ENCODE data around the gene PDSS2. TPM values are rescaled to one million over a fixed set of nuclear protein-coding genes. Genes with fewer than 3 reads are reported as not detected.
"Not testable (repeated sequence)": the region's sequence is repeated elsewhere in the genome, so short reads cannot be mapped to it uniquely, and the experiment has no call there.

PDSS2 gene
- total and polyA plus RNA-seq, 11 donors: 7.2 to 24.4 (median 14.4) TPM

- Histone ChIP-seq H3K36me3 (peaks cover 0 to 9% (median 0%) of the 10 kb centered on the region in 9 donors), H3K4me1 (peaks cover 0 to 4% (median 0%) of the 10 kb centered on the region in 12 donors), H3K27ac (no peak overlapping the region), H3K4me3 (no peak overlapping the region), H3K9me3 (peaks cover 0 to 2% (median 0%) of the 10 kb centered on the region in 12 donors), H3K27me3 (no peaks in the 10 kb centered on the region)
- intact Hi-C loops (cut with DNase I): no loop called here
- 97 to 99% (median 98%) methylated on average over 7 of the region's 7 CpGs for WGBS, 4 donors
- DNase-seq (no peak), ATAC-seq (no peak)
- TF ChIP-seq CTCF (IDR thresholded peaks at IDR 0.05): no peak
- no peak for TF ChIP-seq POLR2A (IDR thresholded peaks at IDR 0.05)
Measured at GRCh38 chr6:107198631-107199416, 260.5 kb downstream of the PDSS2 start.

- Histone ChIP-seq H3K9me3 (no peaks in the 10 kb centered on the region), H3K27ac (no peak overlapping the region), H3K4me1 (peaks cover 0 to 4% (median 0%) of the 10 kb centered on the region in 12 donors), H3K4me3 (no peak overlapping the region), H3K27me3 (no peaks in the 10 kb centered on the region), H3K36me3 (peaks cover 0 to 12% (median 5%) of the 10 kb centered on the region in 9 donors)
- DNase-seq (no peak), ATAC-seq (no peak)
- TF ChIP-seq POLR2A (IDR thresholded peaks at IDR 0.05) (no peak), CTCF (IDR thresholded peaks at IDR 0.05) (no peak)
- 92 to 96% (median 93%) methylated on average over 3 of the region's 3 CpGs for WGBS, 4 donors
- intact Hi-C loops (cut with DNase I): no loop called here
Measured at GRCh38 chr6:107196152-107196551, 263.2 kb downstream of the PDSS2 start.

GRCh38 chr6:107194723-107195122 lies 264.6 kb downstream of the PDSS2 start:
- WGBS, 4 donors: 94 to 97% (median 96%) methylated on average over 8 of the region's 8 CpGs
- ATAC-seq, H3K9me3 ChIP-seq: not testable (repeated sequence)

GRCh38 chr6:107192830-107193229 lies 266.5 kb downstream of the PDSS2 start:
- ATAC-seq: no peak
- 82 to 97% (median 93%) methylated on average over 4 of the region's 4 CpGs for WGBS, 4 donors
- intact Hi-C loops (cut with DNase I): no loop called here
- Histone ChIP-seq H3K4me3 (no peak overlapping the region), H3K4me1 (no peaks in the 10 kb centered on the region), H3K9me3 (no peaks in the 10 kb centered on the region), H3K27me3 (no peaks in the 10 kb centered on the region), H3K36me3 (peaks cover 0 to 11% (median 5%) of the 10 kb centered on the region in 9 donors), H3K27ac (no peak overlapping the region)
- TF ChIP-seq CTCF (IDR thresholded peaks at IDR 0.05) (no peak), POLR2A (IDR thresholded peaks at IDR 0.05) (no peak)
- DNase-seq: no peak

More at GRCh38 chr6:107194723-107195122, 264.6 kb downstream of the PDSS2 start:
- peaks cover 0 to 12% (median 5%) of the 10 kb centered on the region in 9 donors for H3K36me3 ChIP-seq
- intact Hi-C loops (cut with DNase I); DNase-seq; H3K27ac ChIP-seq; H3K4me1 ChIP-seq; H3K4me3 ChIP-seq; H3K27me3 ChIP-seq: not testable (repeated sequence)

All from heart left ventricle (tissue), 16 donors.